Measurements from ENCODE around the gene DECR2. TPM values are rescaled to one million over a fixed set of nuclear protein-coding genes. Genes with fewer than 3 reads are reported as not detected.

The DECR2 gene
- total and polyA plus RNA-seq, 2 of the 4 experiments (the other 2 are of a cell fraction) = 3.9 to 26.7 TPM

DNA sequence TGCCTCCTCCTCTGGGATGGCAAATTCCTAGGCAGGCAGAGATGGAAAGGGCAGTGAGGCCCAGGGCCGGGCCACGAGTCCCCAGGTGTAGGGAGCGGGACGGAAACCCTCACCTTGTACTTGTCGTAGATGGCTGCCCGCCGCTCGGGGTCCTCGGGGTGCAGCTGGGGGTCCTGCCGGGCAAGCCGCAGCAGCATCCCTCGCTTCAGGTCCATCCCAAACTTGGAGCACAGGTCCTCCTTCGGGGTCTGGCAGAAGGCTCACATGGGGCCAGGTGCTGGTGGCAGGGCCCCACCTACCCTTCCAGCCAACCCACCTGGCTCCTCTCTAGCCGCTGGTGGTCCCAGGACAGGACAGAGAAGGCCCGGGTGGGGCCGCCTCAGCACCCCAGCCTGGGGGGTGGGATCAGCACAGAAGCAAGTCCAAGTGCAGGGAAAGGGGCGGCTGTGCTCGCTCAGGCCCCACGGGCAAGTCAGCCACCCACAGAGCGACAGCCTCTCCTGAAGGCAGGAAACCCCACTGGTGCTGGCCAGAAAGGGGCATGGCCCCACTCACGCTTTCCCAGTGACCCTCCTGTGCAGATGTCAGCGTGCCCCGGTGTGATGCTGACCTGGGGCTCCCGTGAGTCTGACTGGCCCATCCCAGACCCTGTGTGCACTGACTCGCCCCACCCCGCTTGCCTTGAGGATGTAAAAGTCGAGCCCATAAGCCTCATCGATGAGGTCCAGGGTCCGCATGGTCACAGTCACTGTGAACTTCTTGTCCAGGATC, 33.1 kb upstream of the DECR2 start:
- CTCF ChIA-PET = no interaction called here
- dilution Hi-C loops (cut with HindIII; ENCODE audit: low sequenced_read_pairs, unreplicated experiment) = no loop called here

More for the DNA sequence above, 33.1 kb upstream of the DECR2 start:
- no peak overlapping the region for H2BK5ac ChIP-seq (ENCODE audit: low read depth, low read length, poor library complexity, severe bottlenecking)
- no peak overlapping the region for H2BK120ac ChIP-seq (ENCODE audit: low read depth, low read length)
- H3K18ac ChIP-seq (ENCODE audit: low read depth, low read length) = no peak overlapping the region
- no peak overlapping the region for H3K4ac ChIP-seq (ENCODE audit: low read depth, low read length)
- no TSS peak for BruUV-seq (replicated peaks)
- no peak overlapping the region for H3K4me3 ChIP-seq (ENCODE audit: insufficient read depth, low read depth, low read length)
- H4K8ac ChIP-seq (ENCODE audit: low read depth in 2 of 2, low read length in 2 of 2) = no peak overlapping the region
- no peak overlapping the region for H3K23ac ChIP-seq (ENCODE audit: low read depth, low read length)
- no peak overlapping the region for H3K56ac ChIP-seq (ENCODE audit: extremely low read depth, insufficient read depth, low read length)
- no peaks in the 10 kb centered on the region for H3K9me3 ChIP-seq (ENCODE audit: control insufficient read depth, insufficient read depth, low read length)
- no peak overlapping the region for H2AK9ac ChIP-seq (replicated peaks; ENCODE audit: low read depth, low read length, poor library complexity)
- H3K27ac ChIP-seq (ENCODE audit: insufficient read depth, low read length) = no peak overlapping the region
- intact Hi-C loops (cut with micrococcal nuclease) = no loop called here
- no peak overlapping the region for H4K91ac ChIP-seq (ENCODE audit: insufficient read depth, low read depth, low read length)
- H2BK20ac ChIP-seq (ENCODE audit: low read depth, low read length) = no peak overlapping the region
- POLR2A ChIA-PET (ENCODE audit: unreplicated experiment) = no interaction called here
- no peak overlapping the region for H2AK5ac ChIP-seq (ENCODE audit: low read depth, low read length)
- H3K9me1 ChIP-seq (ENCODE audit: insufficient read depth, low read length) = no peaks in the 10 kb centered on the region
- 95% methylated on average over 19 of the region's 29 CpGs; no CpG with 5 or more reads in 1 of the 2 experiments for WGBS, 2 experiments (ENCODE audit: extremely low coverage in 2 of 2, insufficient read length in 1 of 2)
- no peak overlapping the region for H4K5ac ChIP-seq (ENCODE audit: low read depth, low read length)
- no peak overlapping the region for H3K4me2 ChIP-seq (ENCODE audit: low read depth, low read length)
- H3K27me3 ChIP-seq (ENCODE audit: control insufficient read depth, insufficient read depth, low read length) = no peaks in the 10 kb centered on the region
- ATAC-seq (ENCODE audit: low read depth) = no peak
- H4K20me1 ChIP-seq (ENCODE audit: insufficient read depth, low read length) = no peaks in the 10 kb centered on the region
- H3K79me1 ChIP-seq (ENCODE audit: low read depth in 1 of 2, low read length in 2 of 2) = peaks cover 4 to 11% of the 10 kb centered on the region in 2 experiments; a peak in 2 of 4 replicates
- H3K9ac ChIP-seq (ENCODE audit: low read depth, low read length) = no peak overlapping the region
- H2AFZ ChIP-seq (replicated peaks; ENCODE audit: low read length, poor library complexity) = peak overlapping the region; percentile 32
- H3K14ac ChIP-seq (replicated peaks; ENCODE audit: low read depth, low read length) = no peak overlapping the region
- H2BK15ac ChIP-seq (ENCODE audit: low read depth, low read length) = no peak overlapping the region
- peaks cover 7% of the 10 kb centered on the region; the same call in 1 of the 2 replicates for H3K4me1 ChIP-seq (ENCODE audit: control insufficient read depth, insufficient read depth, low read length)
- in situ Hi-C loops (cut with MboI; ENCODE audit: low sequenced_read_pairs) = no loop called here
- DNase-seq = no peak
- H3K36me3 ChIP-seq (ENCODE audit: control insufficient read depth, insufficient read depth, low read length) = peaks cover 52% of the 10 kb centered on the region
- TF ChIP-seq MAFK (IDR thresholded peaks at IDR 0.05; ENCODE audit: low read depth, low read length) = no peak
- no peak for TF ChIP-seq RAD21 (IDR thresholded peaks at IDR 0.05; ENCODE audit: low read length)
- TF ChIP-seq, protein P1, sequence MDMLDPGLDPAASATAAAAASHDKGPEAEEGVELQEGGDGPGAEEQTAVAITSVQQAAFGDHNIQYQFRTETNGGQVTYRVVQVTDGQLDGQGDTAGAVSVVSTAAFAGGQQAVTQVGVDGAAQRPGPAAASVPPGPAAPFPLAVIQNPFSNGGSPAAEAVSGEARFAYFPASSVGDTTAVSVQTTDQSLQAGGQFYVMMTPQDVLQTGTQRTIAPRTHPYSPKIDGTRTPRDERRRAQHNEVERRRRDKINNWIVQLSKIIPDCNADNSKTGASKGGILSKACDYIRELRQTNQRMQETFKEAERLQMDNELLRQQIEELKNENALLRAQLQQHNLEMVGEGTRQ (IDR thresholded peaks at IDR 0.05; ENCODE audit: low read depth, low read length) = no peak
- no peak for TF ChIP-seq FOS (IDR thresholded peaks at IDR 0.05; ENCODE audit: low read depth, low read length)
- no peak for TF ChIP-seq CHD1 (IDR thresholded peaks at IDR 0.05; ENCODE audit: low read depth, low read length)
- TF ChIP-seq NFE2L2 (IDR thresholded peaks at IDR 0.05; ENCODE audit: low read depth, low read length) = no peak
- no peak for TF ChIP-seq CEBPB (IDR thresholded peaks at IDR 0.05; ENCODE audit: low read depth, low read length)
- TF ChIP-seq, protein P2, sequence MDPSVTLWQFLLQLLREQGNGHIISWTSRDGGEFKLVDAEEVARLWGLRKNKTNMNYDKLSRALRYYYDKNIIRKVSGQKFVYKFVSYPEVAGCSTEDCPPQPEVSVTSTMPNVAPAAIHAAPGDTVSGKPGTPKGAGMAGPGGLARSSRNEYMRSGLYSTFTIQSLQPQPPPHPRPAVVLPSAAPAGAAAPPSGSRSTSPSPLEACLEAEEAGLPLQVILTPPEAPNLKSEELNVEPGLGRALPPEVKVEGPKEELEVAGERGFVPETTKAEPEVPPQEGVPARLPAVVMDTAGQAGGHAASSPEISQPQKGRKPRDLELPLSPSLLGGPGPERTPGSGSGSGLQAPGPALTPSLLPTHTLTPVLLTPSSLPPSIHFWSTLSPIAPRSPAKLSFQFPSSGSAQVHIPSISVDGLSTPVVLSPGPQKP (IDR thresholded peaks at IDR 0.05; ENCODE audit: borderline replicate concordance, low read depth, low read length) = no peak
- no peak for TF ChIP-seq RFX5 (IDR thresholded peaks at IDR 0.05; ENCODE audit: low read depth, low read length)
- no peak for TF ChIP-seq POLR2A (IDR thresholded peaks at IDR 0.05; ENCODE audit: low read depth, low read length)

Data from IMR-90 (cell line).